ENCODE results near the gene TRIM37. TPM values are rescaled to one million over a fixed set of nuclear protein-coding genes. Genes with fewer than 3 reads are reported as not detected.
A peak's percentile ranks its signal among the peaks of the same experiment; 100 is the strongest.
"Not testable (repeated sequence)": the region's sequence is repeated elsewhere in the genome, so short reads cannot be mapped to it uniquely, and the experiment has no call there.

Gene TRIM37
- total and polyA plus RNA-seq, 10 donors, result 6.2 to 28.1 (median 16.9) TPM

DNA sequence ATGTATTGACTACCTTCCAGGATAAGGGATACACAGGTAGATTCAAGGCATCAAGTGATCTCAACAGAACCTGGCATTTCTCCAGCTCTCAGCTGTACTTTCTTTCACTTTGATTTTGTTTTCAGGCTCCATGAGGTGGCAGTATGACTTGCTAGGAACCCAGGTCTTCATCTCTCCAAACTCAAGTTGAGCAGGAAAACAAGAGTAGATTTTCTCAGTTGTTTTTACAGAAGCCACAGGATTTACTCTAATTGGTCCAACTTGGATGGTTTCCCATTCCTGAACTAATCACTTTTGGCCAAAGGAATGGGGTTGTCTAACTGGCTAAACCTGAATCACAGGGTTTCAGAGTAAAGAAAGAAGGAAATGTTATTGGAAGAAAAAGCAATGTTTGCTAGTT, 146.6 kb downstream of the TRIM37 start:
- no peak overlapping the region for H3K27ac ChIP-seq
- intact Hi-C loops (cut with DNase I; ENCODE audit: low total_unique reads), result no loop called here

DNA sequence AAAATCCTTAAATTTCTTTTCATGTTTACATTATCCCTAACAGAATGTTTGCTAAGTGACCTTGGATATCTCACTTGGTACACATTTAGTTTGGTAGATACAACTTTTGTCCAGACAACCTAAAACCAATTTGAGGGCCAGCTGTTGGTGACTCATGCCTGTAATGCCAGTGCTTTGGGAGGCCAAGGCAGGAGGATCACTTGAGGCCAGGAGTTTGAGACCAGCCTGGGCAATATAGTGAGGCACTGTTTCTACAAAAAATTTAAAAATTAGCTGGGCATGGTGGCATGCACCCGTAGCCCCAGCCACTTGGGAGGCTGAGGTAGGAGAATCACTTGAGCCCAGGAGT, 149.0 kb downstream of the TRIM37 start:
- H3K9me3 ChIP-seq; H3K36me3 ChIP-seq; H3K4me3 ChIP-seq; H3K27me3 ChIP-seq (replicated peaks in 1 of 7); H3K4me1 ChIP-seq; DNase-seq; intact Hi-C loops (cut with DNase I; ENCODE audit: low total_unique reads); H3K27ac ChIP-seq: not testable (repeated sequence)
- WGBS, 5 donors, result 78 to 89% (median 86%) methylated on average over 1 of the region's 1 CpG

More for the DNA sequence above, 146.6 kb downstream of the TRIM37 start:
- H3K9me3 ChIP-seq, result no peaks in the 10 kb centered on the region
- no peak for DNase-seq
- no peaks in the 10 kb centered on the region for H3K27me3 ChIP-seq (replicated peaks in 1 of 7)
- H3K4me3 ChIP-seq, result no peak overlapping the region
- no peak for TF ChIP-seq POLR2A (IDR thresholded peaks at IDR 0.05)
- TF ChIP-seq POLR2AphosphoS5 (IDR thresholded peaks at IDR 0.05), result no peak
- TF ChIP-seq, protein P1, sequence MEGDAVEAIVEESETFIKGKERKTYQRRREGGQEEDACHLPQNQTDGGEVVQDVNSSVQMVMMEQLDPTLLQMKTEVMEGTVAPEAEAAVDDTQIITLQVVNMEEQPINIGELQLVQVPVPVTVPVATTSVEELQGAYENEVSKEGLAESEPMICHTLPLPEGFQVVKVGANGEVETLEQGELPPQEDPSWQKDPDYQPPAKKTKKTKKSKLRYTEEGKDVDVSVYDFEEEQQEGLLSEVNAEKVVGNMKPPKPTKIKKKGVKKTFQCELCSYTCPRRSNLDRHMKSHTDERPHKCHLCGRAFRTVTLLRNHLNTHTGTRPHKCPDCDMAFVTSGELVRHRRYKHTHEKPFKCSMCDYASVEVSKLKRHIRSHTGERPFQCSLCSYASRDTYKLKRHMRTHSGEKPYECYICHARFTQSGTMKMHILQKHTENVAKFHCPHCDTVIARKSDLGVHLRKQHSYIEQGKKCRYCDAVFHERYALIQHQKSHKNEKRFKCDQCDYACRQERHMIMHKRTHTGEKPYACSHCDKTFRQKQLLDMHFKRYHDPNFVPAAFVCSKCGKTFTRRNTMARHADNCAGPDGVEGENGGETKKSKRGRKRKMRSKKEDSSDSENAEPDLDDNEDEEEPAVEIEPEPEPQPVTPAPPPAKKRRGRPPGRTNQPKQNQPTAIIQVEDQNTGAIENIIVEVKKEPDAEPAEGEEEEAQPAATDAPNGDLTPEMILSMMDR (IDR thresholded peaks at IDR 0.05 in 8 of 11, conservative IDR thresholded peaks at IDR 0.05 in 3 of 11), result no peak
- no peaks in the 10 kb centered on the region for H3K36me3 ChIP-seq
- no peaks in the 10 kb centered on the region for H3K4me1 ChIP-seq

DNA sequence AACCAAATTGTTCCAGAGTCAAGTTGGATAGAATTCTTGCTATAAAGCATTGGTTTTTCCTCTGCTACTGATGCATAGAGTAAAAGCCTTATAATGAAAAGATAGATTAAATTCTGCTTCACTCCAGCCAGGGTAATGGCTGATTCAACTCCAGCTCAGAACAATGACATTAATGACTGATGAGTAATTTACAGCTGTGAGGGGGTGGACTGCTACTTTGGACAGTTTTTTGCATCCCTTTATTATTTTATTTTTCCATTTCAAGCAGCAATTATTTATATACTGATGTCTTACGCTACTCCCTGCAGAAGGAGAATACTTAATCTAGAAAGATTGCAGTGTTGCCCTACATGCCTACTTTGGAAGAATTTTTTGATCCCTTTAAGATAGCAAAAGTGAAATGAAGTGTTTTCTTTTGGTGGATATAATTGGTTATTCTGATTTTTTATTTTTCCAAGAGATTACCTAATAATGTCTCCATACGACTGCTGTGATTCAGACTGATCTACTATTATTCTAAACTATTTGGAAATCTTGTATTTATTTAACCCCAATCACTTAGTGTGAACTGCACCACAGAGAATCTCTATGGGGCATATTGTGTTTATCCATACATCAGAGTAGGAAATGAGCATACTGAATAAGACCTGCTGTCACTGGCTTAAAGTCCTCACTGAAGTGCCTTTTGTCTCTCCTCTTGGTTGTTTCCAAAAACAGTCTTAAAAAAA, 149.5 kb downstream of the TRIM37 start:
- H3K9me3 ChIP-seq, result peaks cover 0 to 10% (median 2%) of the 10 kb centered on the region in 8 donors
- intact Hi-C loops (cut with DNase I; ENCODE audit: low total_unique reads), result no loop called here
- H3K36me3 ChIP-seq, result no peaks in the 10 kb centered on the region
- no peak overlapping the region for H3K27ac ChIP-seq
- peaks cover 0 to 10% (median 2%) of the 10 kb centered on the region in 6 donors for H3K4me1 ChIP-seq
- no peaks in the 10 kb centered on the region for H3K27me3 ChIP-seq (replicated peaks in 1 of 7)
- TF ChIP-seq POLR2AphosphoS5 (IDR thresholded peaks at IDR 0.05) (no peak), POLR2A (IDR thresholded peaks at IDR 0.05) (no peak)
- TF ChIP-seq, protein P1 (IDR thresholded peaks at IDR 0.05 in 8 of 11, conservative IDR thresholded peaks at IDR 0.05 in 3 of 11), result no peak
- no peak overlapping the region for H3K4me3 ChIP-seq
- 86 to 95% (median 90%) methylated on average over 2 of the region's 2 CpGs for WGBS, 5 donors
- DNase-seq, result no peak

DNA sequence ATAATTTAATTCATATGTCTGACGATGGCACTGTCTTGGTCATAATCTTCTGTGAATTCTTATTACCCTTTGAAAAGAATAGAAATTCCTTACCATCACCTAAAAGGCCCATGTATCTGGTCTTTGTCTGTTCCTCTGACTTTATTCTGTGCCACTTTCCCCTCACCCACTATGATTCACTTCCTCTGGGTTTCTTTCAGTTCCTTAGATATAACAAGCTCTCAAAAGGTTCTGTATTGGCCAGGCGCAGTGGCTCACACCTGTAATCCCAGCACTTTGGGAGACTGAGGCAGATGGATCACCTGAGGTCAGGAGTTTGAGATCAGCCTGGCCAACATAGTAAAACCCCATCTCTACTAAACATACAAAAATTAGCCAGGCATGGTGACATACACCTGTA, 152.3 kb downstream of the TRIM37 start:
- H3K9me3 ChIP-seq, result peaks cover 7 to 38% (median 29%) of the 10 kb centered on the region in 8 donors
- DNase-seq; H3K27me3 ChIP-seq (replicated peaks in 1 of 7); H3K4me3 ChIP-seq; H3K36me3 ChIP-seq; H3K4me1 ChIP-seq; intact Hi-C loops (cut with DNase I; ENCODE audit: low total_unique reads): not testable (repeated sequence)
- H3K27ac ChIP-seq, result peak overlapping the region in 1 of 8 donors; percentile 11
- WGBS, 5 donors, result 72 to 81% (median 76%) methylated on average over 2 of the region's 2 CpGs

DNA sequence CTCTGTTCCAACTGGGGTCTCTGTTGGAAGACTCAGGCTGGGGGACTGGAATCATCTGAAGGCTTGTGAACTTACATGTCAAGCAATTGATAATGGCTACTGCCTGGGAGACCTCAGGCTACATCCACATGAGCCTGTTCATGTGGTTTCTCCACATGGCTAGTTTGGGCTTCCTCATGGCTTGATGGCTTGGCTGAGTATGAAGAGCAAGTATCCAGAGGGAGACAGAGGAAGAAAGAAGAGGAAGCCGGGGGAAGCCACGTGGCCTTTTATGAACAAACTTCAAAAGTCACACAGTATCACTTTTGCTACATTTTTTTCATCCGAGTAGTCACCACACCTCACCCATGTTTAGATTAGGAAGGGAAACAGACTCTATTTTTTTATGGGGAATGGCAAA, 158.9 kb downstream of the TRIM37 start:
- peaks cover 7 to 48% (median 42%) of the 10 kb centered on the region in 8 donors for H3K9me3 ChIP-seq

More for the DNA sequence above, 158.9 kb downstream of the TRIM37 start:
- Histone ChIP-seq H3K27me3 (replicated peaks in 1 of 7) (no peaks in the 10 kb centered on the region), H3K27ac (peak overlapping the region in 1 of 8 donors; percentile 44), H3K4me1 (peaks cover 0 to 10% (median 0%) of the 10 kb centered on the region in 6 donors), H3K36me3 (no peaks in the 10 kb centered on the region), H3K4me3 (no peak overlapping the region)
- WGBS, 5 donors, result 65 to 76% (median 68%) methylated on average over 3 of the region's 3 CpGs
- DNase-seq, result no peak
- TF ChIP-seq POLR2A (IDR thresholded peaks at IDR 0.05) (no peak), POLR2AphosphoS5 (IDR thresholded peaks at IDR 0.05) (no peak)
- TF ChIP-seq, protein P1 (IDR thresholded peaks at IDR 0.05 in 8 of 11, conservative IDR thresholded peaks at IDR 0.05 in 3 of 11), result no peak
- intact Hi-C loops (cut with DNase I; ENCODE audit: low total_unique reads), result no loop called here

All from spleen (tissue), 11 donors.